ENCODE data around the gene EI24.

EI24 gene

GRCh38 chr11:125553357-125553756, 15.9 kb upstream of the EI24 start:
- Histone ChIP-seq H3K9ac (ENCODE audit: low read depth, low read length, poor library complexity, severe bottlenecking) (no peak overlapping the region), H3K27me3 (ENCODE audit: insufficient read depth, low read length, poor library complexity, severe bottlenecking) (no peaks in the 10 kb centered on the region), H3K9me2 (replicated peaks; ENCODE audit: low read depth, low read length) (no peaks in the 10 kb centered on the region), H3K4me2 (ENCODE audit: low read depth, low read length, poor library complexity, severe bottlenecking) (no peak overlapping the region), H3K4me3 (ENCODE audit: low read length, poor library complexity, severe bottlenecking) (no peak overlapping the region), H3K9me3 (ENCODE audit: insufficient read depth, low read depth, low read length) (peaks cover 13% of the 10 kb centered on the region; the same call in 1 of the 2 replicates), H3K79me2 (ENCODE audit: insufficient read depth, low read length) (no peaks in the 10 kb centered on the region), H2AFZ (ENCODE audit: low read length) (no peak overlapping the region), H3K36me3 (ENCODE audit: insufficient read depth, low read length) (no peaks in the 10 kb centered on the region), H3K4me1 (ENCODE audit: insufficient read depth, low read length, poor library complexity, severe bottlenecking) (no peaks in the 10 kb centered on the region), H3F3A (ENCODE audit: low read depth) (no peaks in the 10 kb centered on the region), H4K20me1 (ENCODE audit: insufficient read depth, low read length, poor library complexity, severe bottlenecking) (no peaks in the 10 kb centered on the region)
- no peak for TF ChIP-seq CTCF (conservative IDR thresholded peaks at IDR 0.05; ENCODE audit: low read length)
- no peak for TF ChIP-seq EZH2phosphoT487 (IDR thresholded peaks at IDR 0.05; ENCODE audit: borderline replicate concordance)

- H3F3A ChIP-seq (ENCODE audit: low read depth), result no peaks in the 10 kb centered on the region
- no peaks in the 10 kb centered on the region for H3K9me2 ChIP-seq (replicated peaks; ENCODE audit: low read depth, low read length)
- no peaks in the 10 kb centered on the region for H4K20me1 ChIP-seq (ENCODE audit: insufficient read depth, low read length, poor library complexity, severe bottlenecking)
- peaks cover 13% of the 10 kb centered on the region; the same call in 1 of the 2 replicates for H3K9me3 ChIP-seq (ENCODE audit: insufficient read depth, low read depth, low read length)
- H3K36me3 ChIP-seq (ENCODE audit: insufficient read depth, low read length), result no peaks in the 10 kb centered on the region
- no peak; the same call in 1 of the 2 replicates for TF ChIP-seq CTCF (conservative IDR thresholded peaks at IDR 0.05; ENCODE audit: low read length)
- TF ChIP-seq EZH2phosphoT487 (IDR thresholded peaks at IDR 0.05; ENCODE audit: borderline replicate concordance), result no peak
- no peaks in the 10 kb centered on the region for H3K27me3 ChIP-seq (ENCODE audit: insufficient read depth, low read length, poor library complexity, severe bottlenecking)
- no peak overlapping the region for H3K4me2 ChIP-seq (ENCODE audit: low read depth, low read length, poor library complexity, severe bottlenecking)
- no peak overlapping the region for H2AFZ ChIP-seq (ENCODE audit: low read length)
- no peaks in the 10 kb centered on the region for H3K4me1 ChIP-seq (ENCODE audit: insufficient read depth, low read length, poor library complexity, severe bottlenecking)
- H3K79me2 ChIP-seq (ENCODE audit: insufficient read depth, low read length), result no peaks in the 10 kb centered on the region
- H3K9ac ChIP-seq (ENCODE audit: low read depth, low read length, poor library complexity, severe bottlenecking), result no peak overlapping the region
- no peak overlapping the region for H3K4me3 ChIP-seq (ENCODE audit: low read length, poor library complexity, severe bottlenecking)
Measured at GRCh38 chr11:125554038-125554437, 15.2 kb upstream of the EI24 start.

GRCh38 chr11:125559888-125560287, 9.4 kb upstream of the EI24 start:
- Histone ChIP-seq H3F3A (ENCODE audit: low read depth) (no peaks in the 10 kb centered on the region), H3K4me2 (ENCODE audit: low read depth, low read length, poor library complexity, severe bottlenecking) (no peak overlapping the region), H3K9me3 (ENCODE audit: insufficient read depth, low read depth, low read length) (no peaks in the 10 kb centered on the region), H3K4me1 (ENCODE audit: insufficient read depth, low read length, poor library complexity, severe bottlenecking) (no peaks in the 10 kb centered on the region), H3K79me2 (ENCODE audit: insufficient read depth, low read length) (no peaks in the 10 kb centered on the region), H3K27me3 (ENCODE audit: insufficient read depth, low read length, poor library complexity, severe bottlenecking) (no peaks in the 10 kb centered on the region), H2AFZ (ENCODE audit: low read length) (no peak overlapping the region), H3K9ac (ENCODE audit: low read depth, low read length, poor library complexity, severe bottlenecking) (no peak overlapping the region), H3K36me3 (ENCODE audit: insufficient read depth, low read length) (no peaks in the 10 kb centered on the region), H3K4me3 (ENCODE audit: low read length, poor library complexity, severe bottlenecking) (no peak overlapping the region), H3K9me2 (replicated peaks; ENCODE audit: low read depth, low read length) (no peaks in the 10 kb centered on the region), H4K20me1 (ENCODE audit: insufficient read depth, low read length, poor library complexity, severe bottlenecking) (no peaks in the 10 kb centered on the region)
- TF ChIP-seq EZH2phosphoT487 (IDR thresholded peaks at IDR 0.05; ENCODE audit: borderline replicate concordance) (no peak), CTCF (conservative IDR thresholded peaks at IDR 0.05; ENCODE audit: low read length) (no peak)

All from Loucy (cell line).